NCI-H526 (cell line): ENCODE data around the gene BMP2K.

Experiments
- DNase-seq, 2 experiments: peaks; one replicate each; lab custom pipeline; 2025; lab: John Stamatoyannopoulos, UW

The BMP2K gene

DNA sequence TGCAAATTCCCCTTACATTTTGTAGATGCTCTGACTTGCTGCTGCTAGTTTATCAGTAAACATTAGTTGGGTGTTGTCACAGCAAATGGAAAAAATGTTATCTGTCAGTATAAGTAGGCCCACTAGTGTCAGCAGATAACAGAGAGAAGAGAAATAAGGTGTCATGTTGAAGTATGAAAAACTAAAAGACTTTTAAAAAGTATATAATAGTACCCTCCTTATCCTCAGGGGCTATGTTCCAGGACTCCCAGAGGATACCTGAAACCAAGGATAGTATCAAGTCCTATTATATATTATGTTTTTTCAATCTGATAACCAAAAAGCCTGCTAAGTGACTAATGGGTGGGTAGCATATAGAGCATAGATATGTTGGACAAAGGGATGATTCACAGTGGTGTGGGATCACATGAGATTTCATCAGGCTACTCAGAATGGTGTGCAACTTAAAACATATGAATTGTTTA is 11.6 kb upstream of the BMP2K start:
- no peak for DNase-seq

DNA sequence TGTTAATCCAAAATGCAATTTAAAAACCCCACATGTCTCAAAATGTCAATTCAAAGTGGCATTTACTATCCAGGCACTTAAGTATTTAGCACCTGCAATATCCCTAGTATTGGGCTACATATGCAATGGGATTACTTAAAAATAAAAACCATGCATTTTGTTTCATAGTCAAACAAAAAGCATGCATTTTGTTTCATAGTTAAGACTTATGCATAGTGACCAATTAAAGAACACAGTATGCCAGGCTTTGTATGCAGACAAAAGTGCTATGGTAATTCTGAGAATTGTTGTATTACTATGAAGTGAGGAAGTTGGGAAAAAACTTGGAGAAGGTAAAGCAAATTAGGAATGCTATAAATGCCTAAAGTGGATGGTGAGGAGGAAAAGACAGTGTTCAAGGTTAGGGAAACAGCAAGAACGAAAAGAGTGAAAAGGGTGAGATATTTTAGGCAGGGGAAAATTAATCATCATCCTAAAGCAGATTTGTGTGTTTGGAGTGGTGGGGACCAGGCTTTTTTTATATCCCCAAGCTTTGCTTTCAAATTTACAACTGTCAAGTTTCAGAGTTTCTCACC is 10.6 kb upstream of the BMP2K start:
- DNase-seq, result no peak

DNA sequence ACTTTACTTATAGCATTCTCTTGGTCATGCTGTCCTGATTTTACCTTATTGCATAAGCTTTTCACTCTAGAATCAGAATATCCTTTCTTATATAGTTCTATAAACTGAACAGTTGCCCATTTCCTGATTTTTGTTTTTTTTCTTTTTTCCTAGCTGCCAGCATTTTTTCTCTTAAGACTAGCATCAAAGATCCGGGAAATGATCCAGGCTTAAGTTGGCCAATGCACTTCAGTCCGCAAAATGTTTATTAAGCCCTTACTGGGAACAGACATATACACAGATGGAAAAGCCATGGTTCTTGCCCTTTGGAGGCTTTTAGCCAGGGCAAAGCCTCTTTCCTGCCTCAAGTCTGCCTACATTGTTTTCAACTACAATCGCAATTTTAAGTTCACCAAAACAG is 10.1 kb upstream of the BMP2K start:
- DNase-seq, result no peak

DNA sequence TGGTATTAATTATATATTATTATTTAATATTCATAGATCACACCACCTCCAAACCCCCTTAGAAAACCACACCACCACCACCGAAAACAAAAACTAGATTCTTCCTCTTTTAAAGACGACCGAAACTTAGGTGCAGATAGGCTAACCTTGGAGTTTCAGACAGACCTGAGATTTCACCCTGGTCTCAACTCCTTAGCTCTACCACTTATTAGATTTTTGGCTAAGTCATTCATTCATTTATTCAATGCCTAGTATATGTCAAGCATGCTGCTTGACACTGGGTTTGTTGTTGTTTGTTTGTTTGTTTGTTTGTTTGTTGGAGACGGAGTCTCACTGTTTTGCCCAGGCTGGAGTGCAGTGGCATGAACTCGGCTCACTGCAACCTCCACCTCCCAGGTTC is 9.5 kb upstream of the BMP2K start:
- DNase-seq, result no peak

DNA sequence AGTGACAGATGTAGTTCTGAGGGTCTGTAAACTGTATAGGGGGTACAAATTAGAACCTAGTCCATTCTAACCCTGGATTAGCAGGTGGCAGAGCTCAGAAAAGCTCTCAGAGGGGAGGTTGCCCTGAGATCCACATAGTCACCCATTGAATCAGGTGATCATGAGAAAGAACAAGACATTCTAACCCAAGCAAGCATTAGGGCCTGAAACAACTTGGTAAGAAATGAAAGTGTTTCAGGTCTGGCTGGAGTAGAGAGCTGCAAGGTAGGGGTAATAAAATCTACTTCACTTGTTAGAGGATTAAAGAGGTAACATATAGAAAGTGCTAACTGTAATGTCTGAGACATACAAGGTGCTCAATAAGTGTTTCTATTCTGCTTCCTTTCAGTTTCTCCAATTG is 8.8 kb upstream of the BMP2K start:
- DNase-seq, result no peak

DNA sequence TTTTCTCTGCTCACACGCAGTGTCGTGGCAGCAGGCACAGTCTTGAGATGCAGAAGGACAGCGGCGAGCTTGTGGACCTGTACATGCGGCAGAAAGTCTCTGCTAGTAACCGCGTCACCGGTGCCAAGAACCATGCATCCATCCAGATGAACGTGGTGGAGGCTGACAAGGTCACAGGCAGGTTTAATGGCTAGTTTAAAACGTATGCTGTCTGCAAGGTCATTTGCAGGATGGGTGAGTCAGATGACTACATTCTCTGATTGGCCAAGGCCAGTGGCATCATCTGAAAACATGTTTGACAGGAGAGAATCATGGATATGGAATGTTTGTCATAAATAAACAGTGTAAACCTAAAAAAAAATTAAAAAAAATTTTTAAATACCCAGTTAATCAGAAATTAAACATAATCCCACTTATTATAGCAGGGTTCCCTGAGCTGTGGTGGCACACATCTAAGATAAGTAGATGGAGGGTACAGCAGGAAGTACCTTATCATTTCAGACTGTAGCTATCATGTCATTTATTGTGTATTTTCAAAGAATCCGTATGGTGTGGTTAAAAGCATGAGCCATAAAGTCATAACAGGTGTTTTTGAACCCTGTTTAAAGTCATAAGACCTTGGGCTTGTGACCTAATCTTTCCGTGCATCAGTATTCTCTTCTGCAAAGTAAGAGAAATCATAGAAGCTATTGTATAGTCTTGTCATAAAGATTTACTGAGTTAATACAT is 7.5 kb upstream of the BMP2K start:
- no peak for DNase-seq

DNA sequence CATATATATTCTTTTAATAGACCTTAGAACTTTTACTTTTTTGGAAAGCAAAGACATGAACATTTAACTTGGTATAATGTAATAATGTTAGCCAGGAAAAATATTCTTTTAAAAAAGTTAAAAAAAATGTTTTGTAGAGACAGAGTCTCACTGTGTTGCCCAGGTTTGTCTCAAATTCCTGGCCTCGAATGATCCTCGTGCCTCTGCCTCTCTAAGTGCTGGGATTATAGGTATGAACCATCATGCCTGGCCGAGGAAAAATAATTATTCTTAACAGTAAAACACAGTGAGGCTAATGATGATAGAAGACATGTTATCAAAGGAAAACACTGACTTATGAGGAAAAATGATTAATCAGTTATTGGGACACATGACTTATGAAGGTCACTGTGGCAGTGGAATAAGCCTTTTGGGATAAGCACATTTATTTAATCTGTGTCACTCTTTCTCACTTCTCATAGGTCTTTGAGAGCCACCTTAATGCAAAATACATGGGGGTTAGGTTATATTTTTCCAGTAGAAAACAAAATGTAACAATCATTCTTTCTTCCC is 6.0 kb upstream of the BMP2K start:
- no peak for DNase-seq

DNA sequence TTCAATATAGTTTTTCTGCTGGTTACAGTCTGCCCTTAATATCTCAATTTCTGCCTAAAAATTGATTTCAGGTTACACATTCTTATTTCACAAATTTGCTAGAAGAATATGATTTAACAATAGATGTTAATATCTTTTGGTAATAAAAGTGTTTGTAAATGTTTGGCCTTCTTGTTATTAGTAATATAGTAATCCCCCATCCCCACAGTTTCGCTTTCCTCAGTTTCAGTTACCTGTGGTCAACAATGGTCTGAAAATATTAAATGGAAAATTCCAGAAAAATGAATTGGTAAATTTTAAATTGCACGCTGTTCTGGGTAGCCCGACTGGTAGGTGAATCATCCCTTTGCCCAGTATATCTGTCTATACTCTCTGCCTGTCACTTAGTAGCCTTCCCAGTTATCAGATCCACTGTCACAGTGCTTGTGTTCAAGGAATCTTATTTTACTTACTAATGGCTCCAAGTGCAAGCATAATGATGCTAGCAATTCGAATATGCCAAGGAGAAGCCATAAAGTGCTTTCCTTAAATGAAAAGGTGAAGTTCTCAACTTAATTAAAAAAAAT is 3.5 kb upstream of the BMP2K start:
- no peak for DNase-seq

DNA sequence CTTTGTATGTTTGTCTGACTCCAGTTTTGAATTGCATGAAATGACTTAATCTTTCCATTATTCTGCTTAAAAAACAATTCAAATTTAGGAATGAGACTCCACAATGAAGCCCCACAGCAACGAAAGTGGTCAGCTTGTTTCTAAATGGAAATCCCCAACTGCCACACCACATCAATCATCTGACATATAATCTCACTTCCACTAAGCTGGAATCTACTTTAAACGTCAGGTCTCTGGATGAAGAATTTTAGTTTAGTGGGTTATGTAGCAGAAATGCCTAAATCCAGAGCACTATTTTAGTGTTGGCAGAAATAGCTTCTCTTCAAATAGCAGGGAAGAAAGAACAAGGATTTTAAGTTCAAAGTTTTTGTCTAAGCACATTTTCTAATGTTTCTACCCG is 1.7 kb upstream of the BMP2K start:
- DNase-seq, result no peak

DNA sequence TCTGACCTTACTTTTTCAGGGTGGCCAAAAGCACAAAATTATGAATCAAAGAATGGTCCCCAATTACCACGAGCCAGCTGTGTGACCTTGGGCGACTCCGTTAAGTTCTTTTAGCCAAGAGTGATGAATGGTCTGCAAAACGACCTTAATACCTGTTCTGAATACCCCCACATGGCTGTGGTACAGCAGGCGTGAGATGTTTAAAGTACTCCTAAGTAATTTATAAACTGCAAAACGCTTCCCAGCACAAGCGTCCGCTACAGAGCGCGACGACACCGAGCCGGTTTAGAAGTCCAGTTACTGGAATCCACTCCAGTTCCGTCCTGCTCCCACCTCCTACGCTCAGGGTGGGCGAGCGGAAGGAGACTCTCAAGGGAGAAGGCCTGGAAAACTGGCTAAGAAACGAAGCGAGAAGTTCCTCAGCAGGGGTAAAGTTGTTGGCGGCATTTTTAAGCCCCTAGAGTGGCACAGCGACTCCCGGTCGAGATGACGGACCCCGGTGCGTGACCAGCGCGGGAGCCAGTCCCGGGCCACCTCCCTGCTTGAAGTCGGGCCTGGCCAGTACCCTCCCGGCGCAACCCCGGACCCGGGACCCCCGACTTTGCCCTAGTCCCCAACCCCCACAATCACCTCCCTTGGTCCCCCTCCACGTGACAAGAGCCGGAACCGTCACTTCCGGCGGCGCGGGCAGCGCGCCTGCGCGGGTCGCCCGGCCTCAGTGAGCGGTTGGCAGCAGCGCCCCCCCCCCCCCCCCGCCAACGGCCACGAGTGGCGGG is 659 bp upstream of the BMP2K start:
- peak; percentile 16 to 73 for DNase-seq

DNA sequence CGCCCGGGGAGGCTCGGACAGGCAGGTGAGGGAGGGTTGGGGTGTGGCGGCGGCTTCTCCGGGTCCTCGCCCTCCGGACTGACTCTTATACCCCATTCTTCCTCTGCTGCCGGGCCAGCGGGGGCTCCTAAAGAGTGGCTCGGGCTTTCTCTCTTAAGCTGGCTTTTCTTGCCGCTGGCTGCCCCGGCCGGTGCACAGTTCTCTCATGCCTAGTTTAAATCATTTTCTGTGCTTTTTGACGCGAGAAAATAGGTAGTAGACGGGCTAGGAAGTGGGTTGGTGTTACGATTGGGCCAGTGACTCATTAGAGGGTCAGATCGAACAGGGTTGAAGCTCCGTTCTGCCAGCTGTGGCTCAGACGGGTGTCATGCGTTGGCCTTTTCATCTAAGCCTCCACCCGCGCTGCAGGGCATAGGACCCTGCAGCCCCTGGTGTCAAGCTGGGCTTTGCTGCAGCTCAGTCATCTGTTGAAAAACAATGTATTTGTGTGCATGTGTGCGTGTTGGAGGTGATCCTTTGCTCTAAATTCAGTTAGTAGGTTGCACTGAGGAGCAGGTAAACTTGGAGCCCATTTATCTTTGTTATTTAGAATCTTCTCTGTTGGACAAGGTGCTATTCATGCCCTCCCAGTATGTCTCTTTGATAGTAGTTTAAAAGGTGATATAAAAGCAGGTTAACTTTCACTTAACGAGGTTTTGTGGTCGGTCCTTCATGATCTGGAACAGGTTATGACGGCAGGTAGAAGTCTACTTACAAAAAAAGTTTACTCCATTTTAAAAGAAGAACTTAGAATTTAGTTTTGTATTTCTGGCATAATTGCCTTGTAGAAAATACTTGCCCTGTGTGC is 802 bp downstream of the BMP2K start:
- DNase-seq, result peak; percentile 14 to 59

DNA sequence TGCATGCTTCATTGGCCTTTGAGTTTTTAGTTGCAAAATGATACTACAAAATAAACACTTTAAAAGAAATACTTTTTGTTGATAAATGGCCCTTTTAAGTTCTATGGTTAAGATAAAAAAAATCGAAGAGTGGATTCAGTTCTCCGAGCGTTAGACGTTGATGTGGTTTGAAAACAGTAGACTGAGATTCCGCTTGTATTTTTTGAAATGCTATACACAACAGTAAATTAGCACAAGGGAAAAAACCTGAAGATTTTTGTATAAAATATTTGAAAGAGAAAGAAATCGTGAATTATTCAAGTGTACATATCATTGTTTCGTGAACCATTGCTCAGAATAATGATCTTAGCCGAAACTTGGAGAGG is 1.4 kb downstream of the BMP2K start:
- no peak for DNase-seq

DNA sequence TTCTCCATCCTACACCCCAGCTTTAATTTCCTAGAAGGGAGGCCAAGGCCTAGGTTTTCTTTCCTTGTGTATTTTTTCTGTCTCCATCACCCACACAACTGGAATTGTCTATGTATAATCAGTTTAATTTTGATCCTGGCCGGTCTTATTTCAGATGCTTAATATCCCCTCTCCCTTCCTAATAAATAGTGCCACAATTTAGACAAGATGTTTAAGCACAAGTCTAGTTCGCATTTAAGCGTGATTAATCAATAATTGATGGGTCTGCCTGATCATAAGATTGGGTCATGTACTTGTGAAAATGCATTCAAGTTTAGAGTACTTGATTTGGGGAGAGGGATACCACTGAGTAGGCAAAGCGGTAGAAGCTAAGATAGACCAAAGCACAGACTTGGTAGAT is 2.4 kb downstream of the BMP2K start:
- DNase-seq, result no peak

DNA sequence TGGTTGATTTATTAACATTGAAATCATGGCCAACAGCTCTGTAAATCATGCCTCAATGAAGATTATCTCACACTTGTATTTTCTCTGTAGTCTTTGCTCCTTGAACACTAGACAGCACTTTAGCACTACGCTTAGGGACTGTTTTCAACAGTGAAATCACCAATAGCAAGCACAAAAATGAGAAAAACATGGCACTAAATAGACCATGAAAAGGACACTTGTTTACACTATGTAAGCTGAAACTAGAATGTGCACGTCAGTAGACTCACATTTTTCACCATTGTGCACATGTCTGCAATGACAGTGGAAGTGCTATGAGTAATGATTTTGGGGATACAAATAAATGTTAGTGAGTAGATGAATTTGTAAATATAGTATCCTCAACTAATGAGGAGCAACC is 3.1 kb downstream of the BMP2K start:
- no peak for DNase-seq

DNA sequence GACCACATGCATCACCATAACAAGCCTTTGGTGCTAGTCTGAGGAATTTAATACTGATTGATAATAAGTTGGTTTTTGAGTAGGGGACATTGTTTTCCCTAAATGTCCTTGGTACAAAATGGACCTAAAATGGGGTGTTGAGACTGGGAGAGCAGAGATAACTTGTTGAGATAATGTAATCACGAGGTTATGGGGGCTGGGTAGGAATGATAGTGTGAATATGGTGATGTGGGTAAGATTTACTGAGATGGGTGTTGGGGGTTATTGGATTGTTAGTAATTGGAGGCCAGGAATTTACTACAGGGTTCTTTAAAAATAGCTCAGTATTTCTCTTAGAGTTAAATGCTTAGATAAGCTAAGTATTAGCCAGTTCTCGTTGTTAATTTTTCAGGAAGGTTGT is 3.9 kb downstream of the BMP2K start:
- DNase-seq, result no peak

DNA sequence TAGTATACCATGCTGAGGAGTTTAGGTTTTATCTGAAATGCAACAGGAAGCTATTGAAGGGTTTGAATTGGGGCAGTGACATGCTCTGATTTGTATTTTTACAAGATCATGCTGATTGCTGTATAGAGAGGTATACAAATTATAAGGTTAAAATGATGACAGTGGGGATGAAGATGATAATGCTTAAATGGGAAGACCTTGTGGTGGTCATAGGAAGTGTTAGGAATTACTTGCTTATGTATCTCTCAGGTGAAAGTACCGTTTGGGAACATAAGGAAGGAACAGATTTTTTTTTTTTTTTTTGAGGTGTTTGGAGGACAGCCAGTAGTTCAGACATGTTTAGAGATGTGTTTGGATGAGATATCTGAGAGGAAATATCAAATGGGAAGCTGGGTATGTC is 5.0 kb downstream of the BMP2K start:
- DNase-seq, result no peak

DNA sequence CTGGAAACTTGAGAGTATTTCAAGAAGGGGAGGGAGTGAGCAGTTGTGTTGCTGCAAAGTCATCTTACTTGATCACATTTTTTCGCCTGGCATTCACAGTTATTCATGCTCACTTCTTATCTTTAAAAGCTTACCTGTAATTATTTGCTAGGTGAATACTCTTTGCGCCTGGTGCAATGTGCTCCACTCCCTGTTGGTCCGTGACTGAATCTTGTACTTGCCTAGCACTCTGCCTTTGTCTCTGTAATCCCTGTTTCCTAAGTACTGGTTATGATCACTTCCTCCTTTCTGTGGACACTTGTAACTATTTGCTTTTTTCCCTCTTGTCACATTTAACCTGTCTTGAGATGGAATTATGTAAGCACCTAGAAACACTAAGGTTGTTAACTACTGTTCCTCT is 5.8 kb downstream of the BMP2K start:
- no peak for DNase-seq

DNA sequence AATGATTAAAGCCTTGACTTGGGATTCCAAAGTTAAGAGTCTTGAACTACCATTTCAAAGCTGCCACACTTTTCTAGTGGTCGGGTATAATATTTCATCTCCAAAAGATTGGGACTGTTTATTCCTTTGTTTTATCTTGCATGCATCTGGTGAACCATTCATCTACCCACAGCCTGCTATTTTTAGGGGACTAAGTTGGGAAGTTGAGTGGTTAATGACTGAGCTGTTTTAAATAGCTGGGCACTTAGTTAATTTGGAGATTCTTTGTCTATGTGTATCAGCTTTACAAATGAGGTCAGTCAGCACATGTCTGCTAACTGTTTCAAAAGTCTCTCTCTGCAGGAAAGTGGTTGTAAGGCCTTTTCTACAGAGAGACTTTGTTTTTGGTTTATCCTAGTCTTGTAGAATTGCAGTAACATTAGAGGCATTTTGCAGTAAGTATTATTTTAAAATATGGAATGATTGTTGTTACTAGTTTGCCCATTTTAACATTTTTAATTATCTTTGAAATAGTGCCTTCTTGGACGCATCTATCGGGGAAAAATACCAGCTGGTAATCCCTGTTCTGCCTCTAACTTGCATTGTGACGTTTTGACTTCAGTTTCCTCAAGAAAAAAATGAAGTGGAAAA is 8.2 kb downstream of the BMP2K start:
- DNase-seq, result no peak

DNA sequence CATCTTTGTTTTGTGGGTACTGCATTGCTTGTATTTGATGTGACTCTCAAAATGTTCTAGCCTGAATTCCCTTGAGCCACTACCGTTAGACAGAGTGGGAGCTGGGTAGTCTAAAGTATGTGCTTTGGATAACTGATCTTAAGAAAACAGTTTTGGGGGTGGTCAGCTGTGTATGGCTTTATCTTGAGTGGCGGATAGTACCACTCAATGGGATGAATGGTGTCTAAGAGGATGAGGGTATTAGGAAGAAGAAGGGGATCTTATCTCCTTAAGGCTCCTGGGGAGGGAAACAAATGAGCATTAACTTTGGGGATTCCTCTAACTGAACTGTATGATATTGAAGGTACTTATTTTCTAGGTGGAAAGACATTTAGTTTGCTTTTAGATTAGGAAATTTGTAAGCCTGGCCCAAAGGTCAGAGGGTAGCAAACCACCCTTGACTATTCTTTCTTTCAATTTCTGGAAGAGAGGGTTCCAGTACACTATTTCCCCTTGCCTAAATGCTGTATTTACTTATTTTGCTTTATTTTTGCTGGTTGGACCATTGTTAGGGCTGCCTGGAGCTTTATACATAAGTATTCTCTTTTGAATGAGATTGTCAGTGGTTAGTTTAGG is 11.3 kb downstream of the BMP2K start:
- no peak for DNase-seq

DNA sequence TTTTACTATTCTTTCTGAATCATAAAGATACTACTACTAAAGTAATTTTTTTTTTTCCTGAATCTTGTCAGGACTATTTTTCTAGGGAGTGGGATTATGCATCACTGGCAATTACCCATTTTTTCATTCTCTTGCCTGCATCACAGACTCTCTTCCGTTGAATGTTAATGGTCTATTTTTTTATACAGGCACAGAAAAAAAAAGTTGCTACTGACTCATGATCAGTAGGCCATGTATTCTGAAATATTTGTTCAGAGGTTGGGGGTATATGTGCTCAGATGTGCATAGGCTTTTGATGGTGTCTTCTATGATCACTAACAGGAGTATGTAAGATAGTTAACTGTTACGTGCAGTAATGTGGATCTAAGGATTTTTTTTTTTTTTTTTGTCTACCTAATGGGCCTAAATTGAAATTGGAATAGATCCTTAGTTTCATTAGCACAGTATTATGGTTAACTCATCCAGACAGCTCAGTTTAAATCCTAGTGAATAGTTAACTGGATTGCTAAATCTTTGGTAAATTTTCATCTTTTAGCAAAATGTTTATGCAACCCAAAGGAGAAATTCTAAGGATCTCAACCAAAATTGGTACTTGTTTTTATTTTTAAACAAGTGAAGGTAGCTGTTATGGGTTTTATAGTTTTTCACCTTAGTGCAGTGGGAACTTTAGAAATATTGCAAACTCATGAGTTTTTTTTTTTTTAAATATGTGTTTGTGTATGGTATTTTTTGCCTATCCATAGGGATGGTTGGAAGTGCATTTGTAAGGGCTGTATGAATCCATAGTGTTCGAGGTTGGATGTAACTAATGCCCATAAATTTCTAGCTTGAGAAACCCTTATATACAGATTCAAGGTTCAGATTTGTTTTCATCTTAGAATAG is 12.1 kb downstream of the BMP2K start:
- no peak for DNase-seq
